Fibroblast of pulmonary artery (primary cell): ENCODE measurements around the gene XXYLT1.

Experiments
- DNase-seq: peaks from one replicate; pipeline ENCODE4 v3.0.0-alpha.2; 2010; ENCODE audit warnings: low read depth
- H3K4me3 ChIP-seq: replicated peaks from 2 replicates; pipeline ENCODE4 v1.5.1; 2011; ENCODE audit warnings: low read depth, mild to moderate bottlenecking, control low read depth, low read length, moderate library complexity
- CTCF ChIP-seq: IDR thresholded peaks from 2 replicates; pipeline ENCODE4 v1.5.1; 2011; ENCODE audit warnings: mild to moderate bottlenecking, control low read depth, low read length, inconsistent platforms; ENCODE audit errors: missing control alignments

Gene XXYLT1

GRCh38 chr3:195063581-195064193, 207.3 kb downstream of the XXYLT1 start:
- no peak overlapping the region for H3K4me3 ChIP-seq
- no peak for DNase-seq
- TF ChIP-seq CTCF = no peak

- H3K4me3 ChIP-seq = no peak overlapping the region
- no peak for TF ChIP-seq CTCF
- no peak for DNase-seq
These were observed 208.0 kb downstream of the XXYLT1 start for GRCh38 chr3:195062866-195063540.

- DNase-seq = no peak
- H3K4me3 ChIP-seq = no peak overlapping the region
- TF ChIP-seq CTCF = no peak
These were observed 209.0 kb downstream of the XXYLT1 start for GRCh38 chr3:195061756-195062655.

GRCh38 chr3:195060531-195061291, 210.2 kb downstream of the XXYLT1 start:
- no peak overlapping the region for H3K4me3 ChIP-seq
- no peak for TF ChIP-seq CTCF
- no peak for DNase-seq

GRCh38 chr3:195060217-195060481, 210.8 kb downstream of the XXYLT1 start:
- DNase-seq = no peak
- no peak for TF ChIP-seq CTCF
- no peak overlapping the region for H3K4me3 ChIP-seq

GRCh38 chr3:195059471-195060216, 211.3 kb downstream of the XXYLT1 start:
- no peak overlapping the region for H3K4me3 ChIP-seq
- no peak for DNase-seq
- TF ChIP-seq CTCF = no peak
